Measurements from ENCODE around the gene SIN3A. TPM values are rescaled to one million over a fixed set of nuclear protein-coding genes. Genes with fewer than 3 reads are reported as not detected.
"Not testable (repeated sequence)": the region's sequence is repeated elsewhere in the genome, so short reads cannot be mapped to it uniquely, and the experiment has no call there.

SIN3A gene
- total RNA-seq, 4 donors from 2014 or later: 31.1 to 53.1 (median 45.6) TPM

GRCh38 chr15:75338661-75339240 is 112.7 kb downstream of the SIN3A start:
- intact Hi-C loops (cut with DNase I): no loop called here

DNA sequence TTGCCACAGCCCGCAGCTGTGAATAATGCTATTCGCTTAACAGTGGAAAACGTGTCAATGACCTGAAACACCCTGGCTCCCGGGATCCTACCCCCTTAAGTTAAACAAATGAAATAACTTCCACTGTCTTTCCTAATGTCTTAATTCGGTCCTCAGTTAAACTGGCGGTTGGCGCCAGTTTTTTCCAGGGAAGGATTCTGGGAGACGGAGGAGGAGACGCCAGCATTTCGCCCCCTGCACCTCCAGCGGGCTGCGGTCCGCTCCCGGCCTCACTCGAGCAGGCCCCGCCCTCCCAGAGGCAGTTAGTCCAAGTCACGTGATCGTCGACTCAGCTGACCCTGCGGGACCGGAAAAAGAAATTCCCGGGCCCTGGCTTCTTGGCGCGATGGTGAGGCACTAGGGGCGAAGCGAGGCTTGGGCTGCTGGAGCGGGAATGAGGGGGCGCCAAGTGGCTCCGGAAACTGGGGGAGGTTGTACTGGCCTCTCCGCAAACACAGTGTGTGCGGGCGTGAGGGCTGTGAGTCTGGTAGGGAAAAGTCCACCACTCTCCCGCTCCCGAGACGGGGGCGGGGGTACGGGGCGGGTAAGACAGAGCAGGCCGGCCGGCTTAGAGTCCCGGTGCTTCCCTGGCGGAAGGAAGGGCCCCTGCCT is 115.7 kb downstream of the SIN3A start, which contains the start of gene COMMD4:
Gene COMMD4 (plus strand): TSS at position 359 of the 651 bp plus-strand sequence. CDS start 27 bp downstream, at position 386.
- Histone ChIP-seq H3K4me3 (peak within 1 kb of the TSS; percentile 59 to 94 (median 86)), H3K27ac (replicated peaks in 1 of 4) (peak within 1 kb of the TSS; percentile 67 to 84 (median 75)), H3K4me1 (peaks cover 9 to 19% (median 19%) of the 10 kb centered on the region in 4 donors), H3K9me3 (no peaks in the 10 kb centered on the region), H3K36me3 (peaks cover 0 to 25% (median 22%) of the 10 kb centered on the region in 4 donors), H3K27me3 (no peaks in the 10 kb centered on the region)
- DNase-seq (ENCODE audit: extremely low spot score): peak; percentile 98
- intact Hi-C loops (cut with DNase I): no loop called here
- WGBS: 0% methylated on average over 25 of the region's 42 CpGs
- TF ChIP-seq CTCF (IDR thresholded peaks at IDR 0.05) (peak in 1 of 3 experiments; percentile 32), EP300 (IDR thresholded peaks at IDR 0.05) (no peak), POLR2AphosphoS5 (IDR thresholded peaks at IDR 0.05) (peak; percentile 77 to 85)

More at GRCh38 chr15:75338661-75339240, 112.7 kb downstream of the SIN3A start:
- Histone ChIP-seq H3K36me3 (peaks cover 0 to 30% (median 27%) of the 10 kb centered on the region in 4 donors), H3K27ac (replicated peaks in 1 of 4) (no peak overlapping the region), H3K27me3 (no peaks in the 10 kb centered on the region), H3K9me3 (no peaks in the 10 kb centered on the region), H3K4me1 (peaks cover 9 to 22% (median 19%) of the 10 kb centered on the region in 4 donors), H3K4me3 (no peak overlapping the region)
- no peak for DNase-seq (ENCODE audit: extremely low spot score)
- TF ChIP-seq CTCF (IDR thresholded peaks at IDR 0.05): no peak
- TF ChIP-seq POLR2AphosphoS5 (IDR thresholded peaks at IDR 0.05): no peak
- TF ChIP-seq EP300 (IDR thresholded peaks at IDR 0.05): no peak
- 90% methylated on average over 2 of the region's 11 CpGs for WGBS

GRCh38 chr15:75335313-75335704 is 116.2 kb downstream of the SIN3A start:
- H3K27me3 ChIP-seq: no peaks in the 10 kb centered on the region
- DNase-seq (ENCODE audit: extremely low spot score): no peak
- peak overlapping the region; percentile 67 to 84 (median 75) for H3K27ac ChIP-seq (replicated peaks in 1 of 4)
- WGBS: 33% methylated on average over 3 of the region's 3 CpGs
- no peak for TF ChIP-seq POLR2A (IDR thresholded peaks at IDR 0.05; ENCODE audit: low read depth)
- TF ChIP-seq POLR2AphosphoS5 (IDR thresholded peaks at IDR 0.05): no peak
- intact Hi-C loops (cut with DNase I): no loop called here
- H3K4me3 ChIP-seq: peak overlapping the region; percentile 59 to 94 (median 86)
- no peaks in the 10 kb centered on the region for H3K9me3 ChIP-seq
- H3K36me3 ChIP-seq: peaks cover 0 to 20% (median 18%) of the 10 kb centered on the region in 4 donors
- peaks cover 9 to 19% (median 19%) of the 10 kb centered on the region in 4 donors for H3K4me1 ChIP-seq

GRCh38 chr15:75333654-75334419 is 117.7 kb downstream of the SIN3A start:
- H3K36me3 ChIP-seq; H3K27me3 ChIP-seq; H3K27ac ChIP-seq (replicated peaks in 1 of 4); H3K4me3 ChIP-seq; H3K9me3 ChIP-seq; intact Hi-C loops (cut with DNase I); DNase-seq (ENCODE audit: extremely low spot score): not testable (repeated sequence)
- H3K4me1 ChIP-seq: peaks cover 9 to 19% (median 19%) of the 10 kb centered on the region in 4 donors
- WGBS: 91% methylated on average over 15 of the region's 15 CpGs

DNA sequence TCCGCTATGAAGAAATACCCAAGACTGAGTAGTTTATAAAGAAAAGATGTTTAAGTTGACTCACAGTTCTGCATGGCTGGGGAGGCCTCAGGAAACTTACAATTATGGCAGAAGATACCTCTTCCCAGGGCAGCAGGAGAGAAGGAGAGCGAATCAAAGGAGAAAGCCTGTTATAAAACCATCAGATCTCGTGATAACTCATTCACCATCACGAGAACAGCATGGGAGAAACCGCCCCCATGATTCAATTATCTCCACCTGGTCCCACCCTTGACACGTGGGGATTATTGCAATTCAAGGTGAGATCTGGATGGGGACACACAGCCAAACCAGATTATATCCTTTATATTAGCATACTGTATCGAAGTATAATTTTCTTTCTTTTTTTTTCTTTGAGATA is 119.4 kb downstream of the SIN3A start:
- DNase-seq (ENCODE audit: extremely low spot score); H3K36me3 ChIP-seq; H3K4me3 ChIP-seq; intact Hi-C loops (cut with DNase I); H3K9me3 ChIP-seq; H3K27me3 ChIP-seq; H3K27ac ChIP-seq (replicated peaks in 1 of 4): not testable (repeated sequence)
- 81% methylated on average over 7 of the region's 7 CpGs for WGBS
- peaks cover 9 to 16% (median 14%) of the 10 kb centered on the region in 4 donors for H3K4me1 ChIP-seq

DNA sequence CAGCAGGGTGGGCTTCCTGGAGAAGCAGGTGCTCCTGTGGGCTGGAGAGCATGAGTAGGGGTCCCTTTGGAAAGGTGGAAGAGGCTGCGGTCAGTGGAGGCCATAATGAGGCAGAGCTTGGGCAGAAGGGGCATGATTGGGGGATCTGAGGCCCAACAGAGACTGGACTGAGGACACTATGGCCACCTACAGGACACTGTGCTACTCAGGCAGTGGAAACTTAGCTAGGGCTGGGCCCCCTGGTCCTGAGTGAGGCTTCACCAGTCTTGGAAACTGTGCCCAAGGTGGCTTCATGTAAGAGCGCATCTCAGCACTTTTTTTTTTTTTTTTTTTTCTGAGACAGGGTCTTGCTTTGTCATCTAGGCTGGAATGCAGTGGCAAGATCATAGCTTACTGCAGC is 121.9 kb downstream of the SIN3A start:
- intact Hi-C loops (cut with DNase I): no loop called here
- no peaks in the 10 kb centered on the region for H3K4me1 ChIP-seq
- H3K36me3 ChIP-seq: no peaks in the 10 kb centered on the region
- no peak for TF ChIP-seq POLR2A (IDR thresholded peaks at IDR 0.05; ENCODE audit: low read depth)
- no peak for TF ChIP-seq EP300 (IDR thresholded peaks at IDR 0.05)
- TF ChIP-seq POLR2AphosphoS5 (IDR thresholded peaks at IDR 0.05): no peak
- no peak for TF ChIP-seq CTCF (IDR thresholded peaks at IDR 0.05)
- no peaks in the 10 kb centered on the region for H3K9me3 ChIP-seq
- no peak overlapping the region for H3K27ac ChIP-seq (replicated peaks in 1 of 4)
- no peaks in the 10 kb centered on the region for H3K27me3 ChIP-seq
- no peak overlapping the region for H3K4me3 ChIP-seq
- 100% methylated on average over 2 of the region's 2 CpGs for WGBS
- no peak for DNase-seq (ENCODE audit: extremely low spot score)
